Renal cortical epithelial cell (primary cell): ENCODE results near the gene CAND2. TPM values are rescaled to one million over a fixed set of nuclear protein-coding genes. Genes with fewer than 3 reads are reported as not detected.
"Not testable (repeated sequence)": the region's sequence is repeated elsewhere in the genome, so short reads cannot be mapped to it uniquely, and the experiment has no call there.

Source experiments
- DNase-seq: peaks from one replicate; pipeline ENCODE4 v3.0.0-alpha.2; 2011; ENCODE audit warnings: low read depth
- total RNA-seq: library from RNA; depleted of rRNA; stranded (reverse); fragments of >200 nt; gene quantifications from 2 replicates; pipeline ENCODE4 v1.2.3, GENCODE V29; 2014

Gene CAND2
- total RNA-seq, 1 donor from 2014 or later = 2.7 TPM

DNA sequence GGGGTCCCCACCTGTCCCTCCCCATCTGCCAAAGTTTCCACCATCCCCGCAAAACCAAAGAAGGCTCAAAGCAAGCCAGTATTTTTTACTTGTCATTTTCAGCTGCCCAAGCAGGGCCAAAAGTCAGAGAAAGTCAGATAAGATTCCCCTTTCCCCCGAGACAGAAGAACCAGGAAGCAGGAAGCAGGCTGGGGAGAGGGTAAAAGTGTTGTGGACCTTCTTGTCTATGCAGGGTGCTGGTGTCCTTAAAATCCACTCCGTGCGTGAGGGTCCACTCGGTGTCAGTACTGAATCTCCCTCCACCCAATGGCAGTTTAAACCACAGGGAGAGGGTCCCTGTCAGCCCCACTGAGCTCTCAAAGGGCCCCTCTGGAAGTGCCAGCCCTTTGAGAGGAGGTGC is 65.1 kb downstream of the CAND2 start:
- DNase-seq = no peak

DNA sequence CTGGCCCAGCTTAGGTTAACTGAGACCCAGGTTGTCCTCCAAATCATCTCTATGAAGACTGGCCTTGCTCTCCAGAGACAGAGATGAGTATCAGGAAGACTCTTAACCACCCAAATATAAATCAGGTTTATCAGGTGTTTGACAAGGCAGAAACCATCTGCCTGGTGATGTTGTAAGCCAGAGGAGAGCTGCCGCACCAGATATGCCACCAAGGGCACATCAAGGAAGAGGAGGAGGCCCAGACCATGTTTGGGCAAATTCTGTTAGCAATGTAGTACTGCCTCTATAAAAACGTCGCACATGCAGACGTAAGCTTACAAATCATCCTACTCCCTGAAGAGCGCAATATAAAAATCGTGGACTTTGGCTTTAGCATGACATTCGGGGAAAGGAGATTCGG is 65.9 kb downstream of the CAND2 start:
- DNase-seq = no peak

DNA sequence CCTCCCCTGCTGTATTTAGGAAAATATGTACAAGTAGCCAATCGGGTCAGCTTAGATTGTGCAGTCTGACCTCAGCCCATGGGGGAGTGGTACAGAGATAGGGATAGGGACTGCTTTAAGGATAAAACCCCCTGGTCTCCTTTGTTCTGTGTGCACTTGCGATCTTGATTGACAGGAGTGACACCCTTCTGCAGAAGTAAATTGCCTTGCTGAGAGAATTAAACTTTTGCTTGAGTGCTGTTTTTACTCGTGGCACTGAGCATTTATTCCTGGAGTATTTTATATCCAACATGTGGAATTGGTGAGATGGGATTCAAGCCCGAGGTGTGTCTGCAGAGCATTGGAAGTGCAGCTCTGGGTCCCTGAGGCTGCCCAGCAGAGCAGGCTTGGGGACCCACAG is 68.8 kb downstream of the CAND2 start:
- no peak for DNase-seq

DNA sequence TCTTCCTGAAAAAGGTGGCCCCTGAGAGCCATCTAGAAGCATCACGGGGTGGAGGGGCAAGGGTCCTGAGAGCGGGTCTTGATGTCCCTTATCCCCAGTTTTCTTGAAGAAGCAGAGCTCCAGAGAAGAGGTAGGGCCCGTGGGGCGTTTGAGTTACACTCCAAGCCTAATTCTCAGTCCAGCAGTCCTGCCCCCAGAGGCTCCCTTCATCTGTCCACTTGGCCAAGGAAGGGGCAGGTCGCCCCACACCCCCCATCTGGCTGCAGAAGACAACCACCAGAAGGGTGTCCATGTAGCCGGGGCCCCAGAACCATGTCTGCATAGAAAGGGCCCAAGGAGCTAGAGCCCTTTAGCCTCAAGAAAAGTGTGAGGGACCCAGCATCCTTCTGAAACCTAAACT is 70.4 kb downstream of the CAND2 start:
- DNase-seq = no peak

DNA sequence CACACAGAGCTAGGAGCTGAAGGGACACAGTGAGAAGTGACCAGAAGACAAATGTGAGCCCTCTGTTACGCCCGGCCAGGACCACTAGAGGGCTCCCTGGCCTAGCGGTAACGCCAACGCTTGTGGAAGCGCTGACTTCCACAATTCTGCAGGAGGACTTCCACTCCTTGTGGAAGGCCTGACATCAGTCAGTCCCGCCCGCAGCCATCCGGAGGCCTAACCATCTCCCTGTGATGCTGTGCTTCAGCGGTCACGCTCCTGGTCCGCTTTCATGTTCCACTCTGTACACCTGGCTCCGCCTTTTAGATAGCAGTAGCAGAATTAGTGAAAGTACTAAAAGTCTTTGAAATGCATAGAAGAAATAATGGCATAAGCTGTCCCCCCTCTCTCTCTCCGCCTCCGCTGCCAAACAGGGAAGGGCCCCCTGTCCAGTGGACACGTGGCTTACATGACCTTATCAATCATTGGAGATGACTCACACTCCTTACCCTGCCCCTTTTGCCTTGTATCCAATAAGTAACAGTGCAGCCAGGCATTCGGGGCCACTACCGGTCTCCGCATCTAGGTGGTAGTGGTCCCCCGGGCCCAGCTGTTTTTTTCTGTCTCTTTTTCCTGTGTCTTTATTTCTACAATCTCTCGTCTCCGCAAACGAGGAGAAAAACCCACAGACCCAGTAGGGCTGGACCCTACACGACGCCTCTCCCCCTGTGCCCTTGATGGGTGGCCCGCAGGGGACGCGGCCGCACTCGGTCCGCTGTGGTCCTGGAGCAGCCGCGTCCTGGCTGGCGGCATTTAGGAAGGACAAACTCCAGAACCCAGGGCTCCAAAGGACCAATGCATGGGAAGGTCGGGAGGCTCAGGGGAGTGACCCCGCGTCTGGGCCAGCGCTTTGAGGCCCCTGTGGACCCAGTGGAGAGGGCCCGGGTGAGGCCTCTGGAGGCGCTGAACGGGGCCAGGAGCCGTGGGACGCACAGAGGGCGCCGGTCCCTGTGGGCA is 71.9 kb downstream of the CAND2 start:
- DNase-seq = peak; percentile 76

DNA sequence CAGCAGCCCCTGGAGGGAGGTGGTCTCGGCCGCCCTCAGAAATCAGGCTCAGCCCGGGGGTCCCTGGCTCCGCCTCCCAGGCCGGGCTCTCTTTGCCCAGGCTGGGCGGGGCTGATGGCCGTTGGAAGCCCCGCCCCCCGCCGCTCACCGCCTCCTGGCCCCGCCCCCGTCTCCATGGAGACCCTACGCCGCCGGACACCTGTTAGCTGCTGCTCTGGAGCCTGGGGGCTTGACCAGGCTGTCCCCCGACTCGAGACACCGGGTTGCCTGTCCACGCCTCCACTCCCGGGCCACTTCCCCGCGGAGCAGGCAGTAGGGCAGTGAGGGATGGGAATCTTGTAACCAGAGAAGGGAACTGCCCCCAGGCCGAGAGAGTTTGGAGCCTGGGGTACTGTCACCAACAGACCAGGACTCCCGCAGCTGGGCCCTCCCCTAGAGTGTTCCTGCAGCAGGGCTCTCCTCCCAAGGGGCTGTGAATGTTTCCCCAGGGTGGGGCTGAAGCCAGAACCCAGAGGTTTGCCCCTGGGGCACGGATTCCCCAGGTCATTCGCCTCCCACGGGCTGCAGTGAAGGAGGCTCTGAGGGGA is 72.6 kb downstream of the CAND2 start:
- no peak for DNase-seq

DNA sequence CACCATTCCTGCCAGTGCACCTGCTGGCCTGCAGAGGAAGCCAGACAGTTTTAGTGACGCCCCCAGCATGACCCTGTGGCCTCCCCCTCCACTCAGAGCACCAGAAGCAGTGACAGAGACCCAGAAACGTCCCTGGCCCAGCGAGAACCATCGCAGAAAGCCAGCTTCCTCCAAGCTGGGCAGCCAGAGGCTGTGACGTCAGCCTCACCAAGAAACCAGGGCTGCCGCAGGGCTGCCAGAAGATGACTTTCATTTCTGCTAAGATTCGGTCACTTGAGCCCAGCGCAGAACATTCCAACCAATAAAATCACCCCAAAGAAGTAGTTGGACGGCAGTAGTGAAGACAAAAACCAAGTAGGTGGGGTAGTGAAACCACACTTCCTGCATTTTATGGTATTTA is 74.5 kb downstream of the CAND2 start:
- no peak for DNase-seq

DNA sequence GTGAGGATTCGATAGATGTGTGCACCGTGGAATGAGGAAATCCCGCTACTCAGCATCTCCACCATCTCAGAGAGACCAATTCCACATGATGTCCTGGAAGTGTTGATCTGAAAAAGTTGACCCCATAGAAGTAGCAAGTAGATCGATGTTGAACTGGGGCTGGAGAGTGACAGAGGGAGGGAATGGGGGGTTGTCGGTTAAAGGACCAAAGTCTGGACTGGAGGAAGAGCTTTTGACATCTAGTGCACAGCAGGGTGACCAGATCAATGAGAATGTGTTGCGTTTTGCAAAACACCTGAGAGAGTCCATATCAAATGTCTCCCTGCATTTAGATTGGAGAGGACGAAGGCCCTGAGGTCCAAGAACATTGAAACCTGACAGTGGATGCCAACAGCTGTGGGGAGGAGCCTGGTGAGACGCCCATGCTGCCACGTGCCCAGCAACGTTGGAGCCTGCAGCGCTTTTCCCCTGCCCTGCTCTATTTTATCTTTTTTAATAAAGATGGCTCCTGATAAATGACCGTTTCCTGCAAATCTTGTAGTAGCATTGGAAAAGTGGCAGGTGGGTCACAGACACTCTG is 75.0 kb downstream of the CAND2 start:
- DNase-seq = no peak

DNA sequence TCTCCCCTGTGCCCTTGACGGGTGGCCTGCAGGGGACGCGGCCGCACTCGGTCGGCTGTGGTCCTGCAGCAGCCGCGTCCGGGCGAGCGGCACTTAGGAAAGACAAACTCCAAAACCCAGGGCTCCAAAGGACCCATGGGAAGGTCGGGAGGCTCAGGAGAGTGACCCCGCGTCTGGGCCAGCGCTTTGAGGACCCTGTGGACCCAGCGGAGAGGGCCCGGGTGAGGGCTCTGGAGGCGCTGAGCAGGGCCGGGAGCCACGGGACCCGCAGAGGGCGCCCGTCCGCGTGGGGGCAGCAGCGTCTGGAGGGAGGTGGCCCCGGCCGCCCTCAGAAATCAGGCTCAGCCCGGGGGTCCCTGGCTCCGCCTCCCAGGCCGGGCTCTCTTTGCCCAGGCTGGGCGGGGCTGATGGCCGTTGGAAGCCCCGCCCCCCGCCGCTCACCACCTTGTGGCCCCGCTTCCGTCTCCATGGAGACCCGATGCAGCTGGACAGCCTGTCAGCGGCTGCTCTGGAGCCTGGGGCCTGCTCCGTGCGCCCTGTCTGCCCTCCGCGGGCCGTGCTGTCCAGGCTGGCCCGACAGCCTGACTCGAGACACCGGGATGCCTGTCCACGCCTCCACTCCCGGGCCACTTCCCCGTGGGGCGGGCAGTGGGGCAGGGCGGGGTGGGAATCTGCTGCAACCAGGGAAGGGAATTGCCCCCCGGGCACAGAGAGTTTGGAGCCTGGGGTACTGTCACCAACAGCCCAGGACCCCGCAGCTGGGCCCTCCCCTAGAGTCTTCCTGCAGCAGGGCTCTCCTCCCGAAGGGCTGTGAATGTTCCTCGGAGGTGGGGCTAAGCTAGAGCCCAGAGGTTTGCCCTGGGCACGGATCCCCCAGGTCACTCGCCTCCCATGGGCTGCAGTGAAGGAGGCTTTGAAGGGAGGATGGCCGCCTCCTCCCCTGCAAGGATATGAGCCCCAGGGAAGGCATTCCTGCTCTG is 79.7 kb downstream of the CAND2 start:
- DNase-seq = no peak

DNA sequence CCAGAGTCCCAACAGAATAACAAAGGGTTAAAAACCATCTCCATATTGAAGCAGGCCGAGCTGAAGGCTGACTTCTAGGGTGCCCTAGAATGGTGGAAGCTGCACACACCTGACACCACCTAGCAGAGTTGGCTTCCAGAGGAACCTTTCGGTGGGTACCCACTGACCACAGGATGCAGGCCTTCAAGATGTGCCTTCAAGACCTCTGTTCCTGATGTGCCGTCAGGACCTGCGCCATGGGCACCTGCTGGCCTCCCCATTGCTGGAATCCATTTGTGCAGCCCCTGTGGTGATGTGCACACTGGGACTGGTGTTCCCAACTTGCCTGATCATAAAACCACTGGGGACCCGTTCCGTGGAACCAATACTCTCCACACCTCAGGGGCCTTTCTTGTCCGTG is 80.6 kb downstream of the CAND2 start:
- no peak for DNase-seq

DNA sequence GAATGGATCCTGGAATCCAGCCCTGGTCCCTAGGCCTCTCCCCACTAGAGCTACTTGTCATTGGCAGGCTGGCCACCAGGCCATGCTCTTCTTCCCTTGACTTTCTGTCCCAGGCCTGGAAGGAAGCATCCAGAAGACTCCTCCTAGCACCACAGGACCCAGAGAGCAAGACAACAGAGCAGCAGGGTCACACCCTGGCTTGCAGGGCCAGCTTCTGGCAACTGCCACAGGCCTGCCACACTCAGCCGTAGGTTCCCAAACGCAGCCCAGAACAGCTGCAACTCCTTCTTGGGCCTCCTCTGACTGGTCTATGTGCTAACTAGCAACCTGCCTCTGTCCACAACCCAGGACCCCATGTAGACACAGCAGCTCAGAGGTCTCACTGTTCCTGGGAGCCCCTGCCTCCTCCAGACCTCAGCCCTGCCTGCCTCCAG is 81.7 kb downstream of the CAND2 start:
- no peak for DNase-seq

DNA sequence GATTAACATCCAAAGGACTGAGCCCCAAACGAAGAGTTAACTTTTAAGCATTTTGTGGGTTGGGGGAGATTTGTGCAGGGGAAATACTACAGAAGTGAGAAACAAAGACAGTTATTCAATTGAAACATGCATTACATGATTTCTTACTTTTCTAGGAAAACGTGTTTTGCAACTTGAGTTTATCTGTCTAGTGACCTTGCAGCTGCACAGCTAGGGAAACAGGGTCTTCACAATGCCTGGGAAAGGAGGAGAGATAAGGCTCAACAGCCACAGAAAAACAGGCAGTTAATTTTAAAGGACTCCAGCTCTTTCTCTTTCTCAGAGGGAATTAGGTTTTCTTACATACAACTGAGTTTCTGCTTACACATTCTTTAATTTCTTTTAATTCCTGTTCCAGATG is 82.3 kb downstream of the CAND2 start:
- DNase-seq = not testable (repeated sequence)

DNA sequence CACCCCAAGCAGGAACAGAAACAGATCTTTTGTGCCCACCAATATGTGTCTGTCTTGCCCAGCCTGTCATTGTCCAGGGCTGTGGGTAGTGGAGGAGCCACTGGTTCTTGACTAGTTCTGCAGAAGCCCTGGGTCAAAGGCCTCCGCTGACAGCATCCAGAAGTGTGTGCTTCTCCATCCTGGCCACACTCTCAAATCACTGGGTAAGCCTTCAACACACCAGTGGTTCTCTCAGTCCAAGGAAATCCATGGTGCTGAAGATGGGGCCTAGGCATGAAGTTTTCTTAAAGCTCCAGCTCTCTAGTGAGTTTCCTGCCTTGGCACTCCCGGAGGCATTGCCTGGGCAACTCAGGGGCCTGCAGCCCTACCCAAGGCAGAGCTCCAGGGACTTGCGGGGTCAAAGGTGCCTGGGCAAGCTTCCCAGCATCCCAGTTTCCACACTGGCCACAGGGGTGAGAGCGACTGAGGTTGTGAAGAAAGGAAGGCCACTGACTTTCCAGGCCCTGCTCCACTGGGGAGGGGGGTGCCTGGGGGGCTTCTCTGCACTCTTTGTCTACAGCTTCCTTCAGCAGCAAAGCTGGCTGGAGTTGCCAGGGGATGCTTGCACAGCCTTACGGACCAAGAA is 82.8 kb downstream of the CAND2 start:
- no peak for DNase-seq

DNA sequence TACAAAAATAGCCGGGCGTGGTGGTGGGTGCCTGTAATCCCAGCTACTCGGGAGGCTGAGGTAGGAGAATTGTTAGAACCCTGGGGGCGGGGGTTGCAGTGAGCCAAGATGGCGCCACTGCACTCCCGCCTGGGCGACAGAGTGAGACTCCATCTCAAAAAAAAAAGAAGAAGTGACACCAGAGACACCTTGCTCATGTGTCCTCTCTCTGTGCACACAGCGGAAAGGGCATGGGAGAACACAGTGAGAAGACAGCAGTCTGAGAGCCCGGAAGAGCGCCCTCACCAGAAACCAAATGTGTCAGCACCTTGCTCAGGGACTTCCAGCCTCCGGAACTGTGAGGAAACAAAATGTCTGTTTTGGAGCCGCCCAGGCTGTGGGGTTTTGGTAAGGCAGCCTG is 85.4 kb downstream of the CAND2 start:
- not testable (repeated sequence) for DNase-seq

DNA sequence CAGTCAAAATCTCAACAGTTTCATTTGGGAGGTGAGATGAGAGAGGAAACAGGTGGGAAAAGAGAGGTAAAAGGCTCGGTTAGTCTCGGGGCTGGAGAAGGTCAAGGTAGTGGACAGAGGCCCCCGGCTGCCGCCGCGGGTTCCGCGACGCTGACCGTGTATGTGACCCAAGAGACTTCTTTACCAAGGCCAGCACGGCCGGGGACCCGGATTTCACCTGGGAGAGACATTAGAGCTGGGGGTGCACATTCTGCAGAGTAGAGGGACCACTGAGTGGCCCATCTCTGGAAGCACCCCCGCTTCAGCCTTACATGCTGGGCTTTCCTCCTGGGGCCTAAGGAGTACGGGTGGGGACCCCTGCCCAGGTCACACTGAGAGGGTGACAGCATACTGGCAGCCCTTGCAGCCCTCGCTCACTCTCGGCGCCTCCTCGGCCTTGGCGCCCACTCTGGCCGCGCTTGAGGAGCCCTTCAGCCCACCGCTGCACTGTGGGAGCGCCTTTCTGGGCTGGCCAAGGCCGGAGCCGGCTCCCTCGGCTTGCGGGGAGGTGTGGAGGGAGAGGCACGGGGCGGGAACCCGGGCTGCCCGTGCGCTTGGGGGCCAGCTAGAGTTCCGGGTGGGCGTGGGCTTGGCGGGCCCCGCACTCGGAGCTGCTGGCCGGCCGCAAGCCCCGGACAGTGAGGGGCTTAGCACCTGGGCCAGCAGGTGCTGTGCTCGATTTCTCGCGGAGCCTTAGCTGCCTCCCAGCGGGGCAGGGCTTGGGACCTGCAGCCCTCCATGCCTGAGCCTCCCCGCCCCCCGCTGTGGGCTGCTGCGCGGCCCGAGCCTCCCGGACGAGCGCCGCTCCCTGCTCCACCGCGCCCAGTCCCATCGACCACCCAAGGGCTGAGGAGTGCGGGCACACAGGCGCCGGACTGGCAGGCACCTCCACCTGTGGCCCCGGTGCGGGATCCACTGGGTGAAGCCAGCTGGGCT is 86.1 kb downstream of the CAND2 start:
- no peak for DNase-seq

DNA sequence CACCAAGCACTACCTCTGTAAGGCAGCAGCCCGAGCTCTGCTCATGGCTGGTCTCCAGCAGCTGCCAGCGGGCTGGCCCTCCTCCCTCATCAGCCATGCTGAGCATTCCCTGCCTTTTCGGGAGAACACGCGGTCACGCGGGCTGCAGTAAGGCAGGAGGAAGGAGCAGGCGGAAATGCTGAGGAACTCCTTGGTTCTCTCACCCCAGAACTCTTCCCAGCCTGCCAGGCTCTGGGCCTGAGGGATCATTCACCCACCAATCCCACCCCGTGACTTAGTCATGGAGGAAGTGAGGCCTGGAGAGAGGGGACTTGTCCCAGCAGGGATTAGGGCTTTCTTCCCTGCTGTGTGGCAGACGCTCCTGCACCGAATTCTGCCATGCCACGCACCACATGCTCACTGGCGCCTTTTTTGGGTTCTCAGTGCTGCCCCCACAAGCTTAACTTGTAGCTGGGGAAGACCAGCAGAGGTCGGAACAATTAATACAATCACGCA is 87.8 kb downstream of the CAND2 start:
- peak; percentile 13 for DNase-seq
